Measurements from ENCODE around the gene KANSL3.
A peak's percentile ranks its signal among the peaks of the same experiment; 100 is the strongest.

KANSL3 gene

GRCh38 chr2:96608469-96609455, 29.4 kb downstream of the KANSL3 start:
- TF ChIP-seq POLR2A (IDR thresholded peaks at IDR 0.05; ENCODE audit: low read length) (no peak), GATA1 (IDR thresholded peaks at IDR 0.05; ENCODE audit: low read depth, low read length) (no peak)
- no peak for DNase-seq

GRCh38 chr2:96604104-96604503, 34.0 kb downstream of the KANSL3 start:
- DNase-seq, result peak; percentile 19 to 24
- TF ChIP-seq POLR2A (IDR thresholded peaks at IDR 0.05; ENCODE audit: low read length) (no peak), GATA1 (IDR thresholded peaks at IDR 0.05; ENCODE audit: low read depth, low read length) (no peak)

- DNase-seq, result peak in 1 of 2 experiments; percentile 10
- no peak for TF ChIP-seq POLR2A (IDR thresholded peaks at IDR 0.05; ENCODE audit: low read length)
- TF ChIP-seq GATA1 (IDR thresholded peaks at IDR 0.05; ENCODE audit: low read depth, low read length), result no peak
Observed at GRCh38 chr2:96602330-96602823, 35.7 kb downstream of the KANSL3 start.

- TF ChIP-seq POLR2A (IDR thresholded peaks at IDR 0.05; ENCODE audit: low read length) (no peak), GATA1 (IDR thresholded peaks at IDR 0.05; ENCODE audit: low read depth, low read length) (no peak)
- DNase-seq, result no peak
Observed at GRCh38 chr2:96601382-96602292, 36.5 kb downstream of the KANSL3 start.

- no peak for DNase-seq
- TF ChIP-seq POLR2A (IDR thresholded peaks at IDR 0.05; ENCODE audit: low read length), result no peak
- no peak for TF ChIP-seq GATA1 (IDR thresholded peaks at IDR 0.05; ENCODE audit: low read depth, low read length)
Observed at GRCh38 chr2:96599941-96600340, 38.2 kb downstream of the KANSL3 start.

GRCh38 chr2:96596596-96596995, 41.5 kb downstream of the KANSL3 start:
- TF ChIP-seq POLR2A (IDR thresholded peaks at IDR 0.05; ENCODE audit: low read length) (no peak), GATA1 (IDR thresholded peaks at IDR 0.05; ENCODE audit: low read depth, low read length) (no peak)
- DNase-seq, result no peak

- no peak for DNase-seq
- no peak for TF ChIP-seq GATA1 (IDR thresholded peaks at IDR 0.05; ENCODE audit: low read depth, low read length)
- no peak for TF ChIP-seq POLR2A (IDR thresholded peaks at IDR 0.05; ENCODE audit: low read length)
Observed at GRCh38 chr2:96594691-96595152, 43.4 kb downstream of the KANSL3 start.

GRCh38 chr2:96594282-96594681, 43.8 kb downstream of the KANSL3 start:
- DNase-seq, result no peak
- TF ChIP-seq GATA1 (IDR thresholded peaks at IDR 0.05; ENCODE audit: low read depth, low read length), result no peak
- TF ChIP-seq POLR2A (IDR thresholded peaks at IDR 0.05; ENCODE audit: low read length), result no peak

GRCh38 chr2:96591494-96591893, 46.6 kb downstream of the KANSL3 start:
- TF ChIP-seq GATA1 (IDR thresholded peaks at IDR 0.05; ENCODE audit: low read depth, low read length) (no peak), POLR2A (IDR thresholded peaks at IDR 0.05; ENCODE audit: low read length) (no peak)
- DNase-seq, result peak; percentile 15 to 17

- no peak for DNase-seq
Observed at GRCh38 chr2:96591054-96591453, 47.1 kb downstream of the KANSL3 start.

GRCh38 chr2:96587843-96588242, 50.3 kb downstream of the KANSL3 start:
- no peak for TF ChIP-seq GATA1 (IDR thresholded peaks at IDR 0.05; ENCODE audit: low read depth, low read length)
- no peak for TF ChIP-seq POLR2A (IDR thresholded peaks at IDR 0.05; ENCODE audit: low read length)
- DNase-seq, result no peak

More at GRCh38 chr2:96591054-96591453, 47.1 kb downstream of the KANSL3 start:
- no peak for TF ChIP-seq GATA1 (IDR thresholded peaks at IDR 0.05; ENCODE audit: low read depth, low read length)
- TF ChIP-seq POLR2A (IDR thresholded peaks at IDR 0.05; ENCODE audit: low read length), result no peak

GRCh38 chr2:96584017-96584416, 54.1 kb downstream of the KANSL3 start:
- TF ChIP-seq GATA1 (IDR thresholded peaks at IDR 0.05; ENCODE audit: low read depth, low read length), result no peak
- TF ChIP-seq POLR2A (IDR thresholded peaks at IDR 0.05; ENCODE audit: low read length), result no peak
- no peak for DNase-seq

GRCh38 chr2:96580771-96581170, 57.3 kb downstream of the KANSL3 start:
- TF ChIP-seq POLR2A (IDR thresholded peaks at IDR 0.05; ENCODE audit: low read length), result no peak
- TF ChIP-seq GATA1 (IDR thresholded peaks at IDR 0.05; ENCODE audit: low read depth, low read length), result no peak
- no peak for DNase-seq

- DNase-seq, result no peak
- TF ChIP-seq GATA1 (IDR thresholded peaks at IDR 0.05; ENCODE audit: low read depth, low read length) (no peak), POLR2A (IDR thresholded peaks at IDR 0.05; ENCODE audit: low read length) (no peak)
Observed at GRCh38 chr2:96579422-96579821, 58.7 kb downstream of the KANSL3 start.

All from erythroblast (primary cell).